ENCODE results near the gene PORCN.

PORCN gene

GRCh38 chrX:48477960-48478755 is 30.6 kb upstream of the PORCN start:
- no peak for DNase-seq

GRCh38 chrX:48478806-48479205 is 30.0 kb upstream of the PORCN start:
- no peak for DNase-seq

GRCh38 chrX:48480142-48480541 is 28.6 kb upstream of the PORCN start:
- no peak for DNase-seq

GRCh38 chrX:48480583-48480982 is 28.2 kb upstream of the PORCN start:
- DNase-seq = no peak

GRCh38 chrX:48482526-48482925 is 26.3 kb upstream of the PORCN start:
- DNase-seq = no peak

GRCh38 chrX:48487362-48487798 is 21.4 kb upstream of the PORCN start:
- DNase-seq = no peak

- DNase-seq = no peak
Observed at GRCh38 chrX:48488034-48488433, 20.8 kb upstream of the PORCN start.

- no peak for DNase-seq
Observed at GRCh38 chrX:48489296-48489695, 19.5 kb upstream of the PORCN start.

GRCh38 chrX:48489892-48490291 is 18.9 kb upstream of the PORCN start:
- no peak for DNase-seq

- no peak for DNase-seq
Observed at GRCh38 chrX:48490661-48491060, 18.1 kb upstream of the PORCN start.

- no peak for DNase-seq
Observed at GRCh38 chrX:48491809-48492208, 17.0 kb upstream of the PORCN start.

- no peak for DNase-seq
Observed at GRCh38 chrX:48492293-48492910, 16.4 kb upstream of the PORCN start.

GRCh38 chrX:48493890-48494364 is 14.9 kb upstream of the PORCN start:
- no peak for DNase-seq

GRCh38 chrX:48496660-48497059 is 12.1 kb upstream of the PORCN start:
- no peak for DNase-seq

GRCh38 chrX:48497871-48498270 is 10.9 kb upstream of the PORCN start:
- no peak for DNase-seq

GRCh38 chrX:48498374-48498809 is 10.4 kb upstream of the PORCN start:
- no peak for DNase-seq

GRCh38 chrX:48504261-48504660 is 4.5 kb upstream of the PORCN start:
- no peak for DNase-seq

- no peak for DNase-seq
Observed at GRCh38 chrX:48505481-48505880, 3.3 kb upstream of the PORCN start.

GRCh38 chrX:48507246-48507645 is 1.5 kb upstream of the PORCN start:
- DNase-seq = no peak

- no peak for DNase-seq
Observed at GRCh38 chrX:48509245-48509590, 426 bp downstream of the PORCN start.

GRCh38 chrX:48509619-48510018 is 827 bp downstream of the PORCN start:
- no peak for DNase-seq

- DNase-seq = no peak
Observed at GRCh38 chrX:48511560-48511959, 2.8 kb downstream of the PORCN start.

GRCh38 chrX:48512371-48512935 is 3.7 kb downstream of the PORCN start:
- DNase-seq = no peak

- DNase-seq = no peak
Observed at GRCh38 chrX:48513670-48514069, 4.9 kb downstream of the PORCN start.
